HepG2 (cell line): ENCODE measurements around the gene PDLIM5. TPM values are rescaled to one million over a fixed set of nuclear protein-coding genes. Genes with fewer than 3 reads are reported as not detected.

Source experiments
- ATAC-seq: fragments of 200-7000 bp; cut with Tn5 transposase; 3 replicates; pipeline ENCODE4 v1.9.1; 2020; ENCODE audit warnings: mild to moderate bottlenecking, moderate library complexity
- BruUV-seq: library from RNA; stranded (reverse); fragments of 400-500 nt; replicated peaks from 2 replicates; lab custom pipeline; 2021; lab: Mats Ljungman, UMichigan
- CTCF ChIA-PET: fragments of 300-600 bp; formaldehyde crosslinking; extraction: SDS; loops from one replicate; lab custom pipeline; 2021; ENCODE audit warnings: low total read pairs, inconsistent platforms, low intra/inter-chr PET ratio; lab: Yijun Ruan, JAX
- POLR2A ChIA-PET: fragments of 350-600 bp; sonication (Branson Sonifier 250); formaldehyde crosslinking; loops from one replicate; lab custom pipeline; 2020; ENCODE audit warnings: antibody characterized with exemption, inconsistent platforms; lab: Yijun Ruan, JAX
- DNase-seq: peaks from one replicate; pipeline ENCODE4 v3.0.0-alpha.2; 2015; ENCODE audit warnings: low spot score
- FAIRE-seq: peaks from 3 replicates; lab custom pipeline; 2011; peaks lifted over from hg19 to GRCh38; lab: Jason Lieb, UNC
- H2AFZ ChIP-seq: one replicate; pipeline ENCODE4 v1.6.1; 2011; ENCODE audit warnings: low read length, inconsistent platforms
- H3K27ac ChIP-seq: fragments of 300-600 bp; 3 replicates; pipeline ENCODE4 v1.8.0; 2011; ENCODE audit warnings: mixed run types, mild to moderate bottlenecking, mixed read lengths, low read length, inconsistent platforms; ENCODE audit not compliant: insufficient read depth; ENCODE audit errors: extremely low read length
- H3K27me3 ChIP-seq, 2 experiments: fragments of 200-600 bp in 1 of 2; 2 replicates in 1 of 2; 3 replicates in 1 of 2; pipeline versions ENCODE4 v1.6.0 to v1.8.0; 2011; ENCODE audit warnings: low read length in 2 of 2, mild to moderate bottlenecking in 2 of 2, moderate library complexity in 2 of 2, inconsistent platforms in 1 of 2; ENCODE audit not compliant: insufficient read depth in 2 of 2, control insufficient read depth in 1 of 2
- H3K36me3 ChIP-seq, 2 experiments: fragments of 200-600 bp in 1 of 2; replicated peaks in 1 of 2; 2 replicates in 1 of 2; 3 replicates in 1 of 2; pipeline versions ENCODE4 v1.5.1 to v1.8.0; 2011; ENCODE audit warnings: low read length in 2 of 2, inconsistent platforms in 1 of 2; ENCODE audit not compliant: insufficient read depth in 2 of 2, control insufficient read depth in 1 of 2
- H3K4me1 ChIP-seq: 2 replicates; pipeline ENCODE4 v1.5.1; 2012; ENCODE audit warnings: low read length, inconsistent platforms; ENCODE audit not compliant: insufficient read depth
- H3K4me2 ChIP-seq: 2 replicates; pipeline ENCODE4 v1.6.0; 2011; ENCODE audit warnings: low read depth, low read length, inconsistent platforms
- H3K4me3 ChIP-seq, 3 experiments: fragments of 200-600 bp in 1 of 3; sonication (generic), shearing (Covaris generic) in 1 of 3; replicated peaks in 1 of 3; 2 replicates each; pipeline ENCODE4 v1.5.1; 2011 to 2016; ENCODE audit warnings: low read length in 3 of 3, inconsistent platforms in 2 of 3, low read depth in 2 of 3, mild to moderate bottlenecking in 2 of 3, control low read depth in 1 of 3, mixed read lengths in 1 of 3; ENCODE audit not compliant: insufficient read depth in 1 of 3
- H3K79me2 ChIP-seq: one replicate; pipeline ENCODE4 v1.6.1; 2011; ENCODE audit warnings: low read length, inconsistent platforms; ENCODE audit not compliant: insufficient read depth
- H3K9ac ChIP-seq: 2 replicates; pipeline ENCODE4 v1.6.0; 2011; ENCODE audit warnings: mild to moderate bottlenecking, low read depth, low read length, inconsistent platforms; ENCODE audit not compliant: insufficient read depth
- H3K9me3 ChIP-seq: 2 replicates; pipeline ENCODE4 v1.5.1; 2012; ENCODE audit warnings: mild to moderate bottlenecking, low read length
- H4K20me1 ChIP-seq: 2 replicates; pipeline ENCODE4 v1.6.0; 2011; ENCODE audit warnings: inconsistent platforms, mild to moderate bottlenecking, low read length, moderate library complexity; ENCODE audit not compliant: insufficient read depth
- CBX1 ChIP-seq: IDR thresholded peaks from one replicate; pipeline ENCODE4 v1.6.1; 2016; ENCODE audit warnings: antibody characterized with exemption, low read depth
- FOXA1 ChIP-seq, 2 experiments: fragments of 450-650 bp in 1 of 2; sonication (generic) in 1 of 2; formaldehyde crosslinking in 1 of 2; IDR thresholded peaks; 2 replicates each; pipeline versions ENCODE4 v1.4.0 to v1.6.1; 2016 to 2020; ENCODE audit warnings: missing genetic modification reagents in 1 of 2
- KDM4B ChIP-seq: sonication (generic); formaldehyde crosslinking; IDR thresholded peaks from 2 replicates; pipeline ENCODE4 v1.4.0; 2020; ENCODE audit warnings: missing genetic modification reagents
- MED13 ChIP-seq: sonication (generic); formaldehyde crosslinking; IDR thresholded peaks from 2 replicates; pipeline ENCODE4 v1.5.0; 2020; ENCODE audit warnings: missing genetic modification reagents
- NKX3-1 ChIP-seq: sonication (generic); formaldehyde crosslinking; IDR thresholded peaks from 2 replicates; pipeline ENCODE4 v1.5.0; 2020; ENCODE audit warnings: missing genetic modification reagents
- SIN3B ChIP-seq: fragments of 150-350 bp; IDR thresholded peaks from 2 replicates; pipeline ENCODE4 v1.6.1; 2014; ENCODE audit warnings: low read length
- SIX4 ChIP-seq: sonication (generic); formaldehyde crosslinking; IDR thresholded peaks from 2 replicates; pipeline ENCODE4 v1.4.0; 2020; ENCODE audit warnings: missing genetic modification reagents
- SP5 ChIP-seq: IDR thresholded peaks from 2 replicates; pipeline ENCODE4 v1.6.1; 2016; ENCODE audit warnings: low read depth, borderline replicate concordance
- SSRP1 ChIP-seq: IDR thresholded peaks from 2 replicates; pipeline ENCODE4 v1.6.1; 2016; ENCODE audit warnings: control low read depth
- ZBTB7B ChIP-seq: sonication (generic); formaldehyde crosslinking; IDR thresholded peaks from 2 replicates; pipeline ENCODE4 v1.4.0; 2020; ENCODE audit warnings: missing genetic modification reagents
- ZNF101 ChIP-seq: sonication (generic); formaldehyde crosslinking; IDR thresholded peaks from 2 replicates; pipeline ENCODE4 v1.4.0; 2020; ENCODE audit warnings: mild to moderate bottlenecking, low read depth, missing genetic modification reagents, borderline replicate concordance
- ZNF44 ChIP-seq: sonication (generic); formaldehyde crosslinking; IDR thresholded peaks from 2 replicates; pipeline ENCODE4 v1.5.1; 2020; ENCODE audit warnings: mild to moderate bottlenecking, missing genetic modification reagents
- ZNF460 ChIP-seq: sonication (generic); formaldehyde crosslinking; IDR thresholded peaks from 2 replicates; pipeline ENCODE4 v1.5.1; 2020; ENCODE audit warnings: missing genetic modification reagents, mild to moderate bottlenecking, borderline replicate concordance
- ZNF557 ChIP-seq: sonication (generic); formaldehyde crosslinking; IDR thresholded peaks from 2 replicates; pipeline ENCODE4 v1.4.0; 2020; ENCODE audit warnings: missing genetic modification reagents
- ZNF577 ChIP-seq: sonication (generic); formaldehyde crosslinking; IDR thresholded peaks from 2 replicates; pipeline ENCODE4 v1.4.0; 2020; ENCODE audit warnings: mild to moderate bottlenecking, low read depth, missing genetic modification reagents, borderline replicate concordance
- ZNF607 ChIP-seq: sonication (generic); formaldehyde crosslinking; IDR thresholded peaks from 2 replicates; pipeline ENCODE4 v1.5.1; 2020; ENCODE audit warnings: missing genetic modification reagents, mild to moderate bottlenecking, borderline replicate concordance
- ZNF724P ChIP-seq: sonication (generic); formaldehyde crosslinking; IDR thresholded peaks from 2 replicates; pipeline ENCODE4 v1.8.0; 2022; ENCODE audit warnings: missing genetic modification reagents, borderline replicate concordance
- ZNF781 ChIP-seq: sonication (generic); formaldehyde crosslinking; IDR thresholded peaks from 2 replicates; pipeline ENCODE4 v1.5.1; 2020; ENCODE audit warnings: borderline replicate concordance, mild to moderate bottlenecking, missing genetic modification reagents; ENCODE audit errors: not compliant biosample characterization
- WGBS: methylation state at CpG from one replicate; pipeline ENCODE4 v1.1.6; 2017; ENCODE audit warnings: low lambda C conversion rate; 5-methylcytosine and 5-hydroxymethylcytosine counted together
- in situ Hi-C: cut with HindIII; loops from 2 replicates; pipeline ENCODE4 v1.10.0; 2017; ENCODE audit warnings: low pct_unique_long_range_greater_than_20kb; ENCODE audit not compliant: extremely low pct_ligation_motif_present
- intact Hi-C: fragments of 100-400 bp; cut with micrococcal nuclease; formaldehyde crosslinking; loops from one replicate; pipeline ENCODE4 v1.10.0; 2022; ENCODE audit not compliant: unreplicated experiment
- polyA plus RNA-seq, 8 experiments: library from polyadenylated mRNA; depleted of rRNA in 3 of 8; stranded (reverse) in 7 of 8; unstranded in 1 of 8; fragments of >200 nt; fragmentation: Illumina TruSeq in 4 of 8; extraction: Trizol in 4 of 8; gene quantifications; 2 replicates each; pipeline versions ENCODE4 v1.2.1 to v1.2.3, GENCODE V29; 2011 to 2016; ENCODE audit warnings: low read depth in 4 of 8, missing spikeins in 1 of 8, mixed read lengths in 1 of 8; ENCODE audit not compliant: insufficient read depth in 1 of 8
- total RNA-seq, 5 experiments: library from RNA; depleted of rRNA; stranded (reverse); fragments of >200 nt; fragmentation: Illumina TruSeq; extraction: Trizol; gene quantifications; 2 replicates each; pipeline ENCODE4 v1.2.3, GENCODE V29; 2016; ENCODE audit warnings: low read depth in 1 of 5
- TF ChIP-seq, protein P1 (sequence below): sonication (generic); formaldehyde crosslinking; IDR thresholded peaks from 2 replicates; pipeline ENCODE4 v1.8.0; 2022; ENCODE audit warnings: mild to moderate bottlenecking, missing genetic modification reagents, moderate library complexity
- TF ChIP-seq, protein P2 (sequence below): sonication (generic); formaldehyde crosslinking; conservative IDR thresholded peaks from 2 replicates; pipeline ENCODE4 v1.4.0; 2020; ENCODE audit warnings: missing genetic modification reagents

The PDLIM5 gene
- total and polyA plus RNA-seq, 2 of the 13 experiments (the other 11 are each of a cell fraction or from before 2014, with no cell fraction given): 52.8 to 119 TPM

DNA sequence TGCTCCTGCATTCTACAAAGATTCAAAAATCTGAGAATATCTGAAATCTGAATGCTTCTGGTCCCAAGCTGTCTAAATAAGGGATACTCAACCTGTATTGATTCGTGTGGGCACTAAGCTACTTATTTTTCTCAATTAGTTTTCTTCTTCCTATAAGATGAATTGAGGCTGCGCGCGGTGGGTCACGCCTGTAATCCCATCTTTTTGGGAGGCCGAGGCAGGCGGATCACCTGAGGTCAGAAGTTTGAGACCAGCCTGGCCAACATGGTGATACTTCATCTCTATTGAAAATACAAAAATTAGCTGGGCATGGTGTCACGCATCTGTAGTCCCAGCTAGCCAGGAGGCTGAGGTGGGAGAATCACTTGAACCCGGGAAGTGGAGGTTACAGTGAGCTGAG is 122.3 kb downstream of the PDLIM5 start (continued):
- no peak for TF ChIP-seq FOXA1 (IDR thresholded peaks at IDR 0.05)
- no peak for TF ChIP-seq FOXA1 (CRISPR knock-in tag; IDR thresholded peaks at IDR 0.05)
- TF ChIP-seq ZNF460 (CRISPR knock-in tag): no peak
- no peak for TF ChIP-seq ZNF607
- TF ChIP-seq ZBTB7B: no peak
- TF ChIP-seq, protein P1, sequence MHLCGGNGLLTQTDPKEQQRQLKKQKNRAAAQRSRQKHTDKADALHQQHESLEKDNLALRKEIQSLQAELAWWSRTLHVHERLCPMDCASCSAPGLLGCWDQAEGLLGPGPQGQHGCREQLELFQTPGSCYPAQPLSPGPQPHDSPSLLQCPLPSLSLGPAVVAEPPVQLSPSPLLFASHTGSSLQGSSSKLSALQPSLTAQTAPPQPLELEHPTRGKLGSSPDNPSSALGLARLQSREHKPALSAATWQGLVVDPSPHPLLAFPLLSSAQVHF (CRISPR knock-in tag): no peak
- TF ChIP-seq CBX1: no peak

GRCh38 chr4:94574616-94575015 is 122.9 kb downstream of the PDLIM5 start:
- intact Hi-C loops: no loop called here
- WGBS: 98% methylated on average over 3 of the region's 3 CpGs
- in situ Hi-C loops: loop anchor here (25.0 kb wide), 1 partner anchor 787 kb away; no protein-coding TSS in a partner anchor
- Histone ChIP-seq H3K4me3 (no peak overlapping the region), H3K9ac (no peak overlapping the region), H3K9me3 (no peaks in the 10 kb centered on the region), H3K27me3 (no peaks in the 10 kb centered on the region), H4K20me1 (no peaks in the 10 kb centered on the region), H3K36me3 (peaks cover 8 to 17% of the 10 kb centered on the region in 2 experiments; a peak in 4 of 5 replicates), H3K4me1 (peaks cover 21% of the 10 kb centered on the region), H2AFZ (no peak overlapping the region), H3K79me2 (no peaks in the 10 kb centered on the region), H3K27ac (no peak overlapping the region), H3K4me2 (no peak overlapping the region)
- FAIRE-seq (no peak), ATAC-seq (no peak), DNase-seq (no peak)
- ChIA-PET POLR2A (interaction anchor here (0.7 kb wide), 1 partner anchor 11 kb away, joined by 4 read pairs; no protein-coding TSS in a partner anchor), CTCF (no interaction called here)
- no TSS peak for BruUV-seq
- TF ChIP-seq ZNF724P (CRISPR knock-in tag): no peak
- TF ChIP-seq ZNF101 (CRISPR knock-in tag): no peak
- TF ChIP-seq SSRP1 (CRISPR knock-in tag): no peak
- TF ChIP-seq KDM4B (CRISPR knock-in tag): no peak
- TF ChIP-seq, protein P2, sequence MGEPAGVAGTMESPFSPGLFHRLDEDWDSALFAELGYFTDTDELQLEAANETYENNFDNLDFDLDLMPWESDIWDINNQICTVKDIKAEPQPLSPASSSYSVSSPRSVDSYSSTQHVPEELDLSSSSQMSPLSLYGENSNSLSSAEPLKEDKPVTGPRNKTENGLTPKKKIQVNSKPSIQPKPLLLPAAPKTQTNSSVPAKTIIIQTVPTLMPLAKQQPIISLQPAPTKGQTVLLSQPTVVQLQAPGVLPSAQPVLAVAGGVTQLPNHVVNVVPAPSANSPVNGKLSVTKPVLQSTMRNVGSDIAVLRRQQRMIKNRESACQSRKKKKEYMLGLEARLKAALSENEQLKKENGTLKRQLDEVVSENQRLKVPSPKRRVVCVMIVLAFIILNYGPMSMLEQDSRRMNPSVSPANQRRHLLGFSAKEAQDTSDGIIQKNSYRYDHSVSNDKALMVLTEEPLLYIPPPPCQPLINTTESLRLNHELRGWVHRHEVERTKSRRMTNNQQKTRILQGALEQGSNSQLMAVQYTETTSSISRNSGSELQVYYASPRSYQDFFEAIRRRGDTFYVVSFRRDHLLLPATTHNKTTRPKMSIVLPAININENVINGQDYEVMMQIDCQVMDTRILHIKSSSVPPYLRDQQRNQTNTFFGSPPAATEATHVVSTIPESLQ (CRISPR knock-in tag): no peak
- no peak for TF ChIP-seq SP5 (CRISPR knock-in tag)
- TF ChIP-seq ZNF781 (CRISPR knock-in tag): no peak
- TF ChIP-seq SIX4 (CRISPR knock-in tag): no peak
- TF ChIP-seq ZNF44 (CRISPR knock-in tag): no peak
- TF ChIP-seq SIN3B: no peak
- TF ChIP-seq ZNF577 (CRISPR knock-in tag): no peak
- TF ChIP-seq NKX3-1 (CRISPR knock-in tag): no peak
- no peak for TF ChIP-seq ZNF557 (CRISPR knock-in tag)
- TF ChIP-seq MED13 (CRISPR knock-in tag): no peak
